DMS53 treated with DMSO at 0.1 percent for 48 hours (cell line): Measurements from ENCODE around the gene SMURF1.
"Not testable (repeated sequence)": the region's sequence is repeated elsewhere in the genome, so short reads cannot be mapped to it uniquely, and the experiment has no call there.

Experiments
- DNase-seq: peaks from one replicate; lab custom pipeline; 2025; ENCODE audit not compliant: unreplicated experiment; lab: John Stamatoyannopoulos, UW

SMURF1 gene

GRCh38 chr7:99121496-99122021, 22.3 kb downstream of the SMURF1 start:
- DNase-seq, result no peak

DNA sequence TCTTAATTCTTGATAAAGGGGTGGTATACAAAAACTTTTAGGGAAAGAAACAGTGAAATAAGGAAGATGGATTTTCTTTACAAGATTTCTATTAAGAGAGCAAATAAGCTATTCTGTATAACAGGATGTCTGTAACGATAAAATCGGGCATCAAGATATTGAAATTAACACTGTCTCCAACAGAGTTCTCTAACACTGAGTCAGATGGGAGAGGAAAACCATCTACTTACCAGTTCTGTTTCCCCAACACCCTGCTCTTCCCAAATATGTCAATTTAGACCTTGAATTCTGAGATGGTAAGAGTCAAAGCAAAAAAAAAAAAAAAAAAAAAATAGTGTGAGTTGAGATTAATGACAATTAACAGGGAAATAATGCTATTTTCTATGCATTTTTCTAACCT, 23.0 kb downstream of the SMURF1 start:
- no peak for DNase-seq

- no peak for DNase-seq
These were observed 23.4 kb downstream of the SMURF1 start for GRCh38 chr7:99120501-99120900.

DNA sequence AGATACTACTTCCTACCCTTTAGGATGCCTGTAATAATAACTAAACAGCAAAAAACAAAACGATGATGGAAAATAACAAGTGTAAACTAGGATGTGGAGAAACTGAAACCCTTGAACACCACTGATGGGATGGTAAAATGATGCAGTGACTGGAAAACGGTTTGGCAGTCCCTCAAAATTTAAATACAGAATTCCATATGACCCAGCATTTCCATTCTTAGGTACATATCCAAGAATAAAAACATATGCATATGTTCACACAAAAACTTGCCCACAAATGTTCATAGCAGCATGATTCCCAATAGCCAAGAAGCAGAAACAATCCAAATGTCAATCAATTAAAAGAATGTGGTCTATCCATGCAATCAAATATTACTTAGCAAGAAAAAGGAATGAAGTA, 25.8 kb downstream of the SMURF1 start:
- no peak for DNase-seq

- no peak for DNase-seq
These were observed 27.8 kb downstream of the SMURF1 start for GRCh38 chr7:99116144-99116543.

- DNase-seq, result no peak
These were observed 28.5 kb downstream of the SMURF1 start for GRCh38 chr7:99115379-99115778.

DNA sequence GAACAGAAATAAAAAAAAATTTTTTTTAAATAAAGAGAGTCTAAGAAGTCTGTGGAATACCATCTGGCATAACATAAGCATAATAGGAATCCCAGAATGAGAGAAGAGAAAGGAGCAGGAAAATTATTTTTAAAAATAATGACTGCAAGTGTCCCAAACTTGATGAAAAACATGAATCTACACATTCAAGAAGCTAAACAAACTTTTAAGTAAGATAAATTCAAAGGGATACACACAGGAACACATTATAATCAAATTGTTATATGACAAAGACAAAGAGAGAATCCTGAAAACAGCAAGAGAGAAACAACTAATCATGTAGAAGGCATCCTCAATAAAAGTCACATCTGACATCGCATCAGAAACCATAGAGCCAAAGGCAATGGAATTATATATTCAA, 30.9 kb downstream of the SMURF1 start:
- DNase-seq, result no peak

GRCh38 chr7:99112097-99112496, 31.8 kb downstream of the SMURF1 start:
- no peak for DNase-seq

DNA sequence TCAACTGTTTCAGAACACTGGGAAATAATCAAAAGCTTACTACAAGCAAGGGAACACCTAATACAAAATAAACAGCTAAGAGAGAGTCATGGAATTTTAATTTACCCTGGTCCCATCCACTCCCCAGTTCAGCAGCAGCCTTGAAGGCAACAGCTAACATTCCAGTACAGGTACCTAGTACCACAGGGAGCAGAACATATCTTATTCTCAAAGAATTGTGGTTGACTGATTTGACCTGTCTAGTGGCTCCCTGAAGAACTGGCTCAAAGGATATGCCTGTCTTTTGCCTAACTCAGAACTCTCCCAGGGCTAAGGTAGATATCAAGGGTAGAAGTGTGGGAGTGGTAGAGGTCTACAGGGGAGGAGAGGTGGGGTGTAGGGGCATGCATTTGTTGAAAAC, 32.3 kb downstream of the SMURF1 start:
- DNase-seq, result no peak

DNA sequence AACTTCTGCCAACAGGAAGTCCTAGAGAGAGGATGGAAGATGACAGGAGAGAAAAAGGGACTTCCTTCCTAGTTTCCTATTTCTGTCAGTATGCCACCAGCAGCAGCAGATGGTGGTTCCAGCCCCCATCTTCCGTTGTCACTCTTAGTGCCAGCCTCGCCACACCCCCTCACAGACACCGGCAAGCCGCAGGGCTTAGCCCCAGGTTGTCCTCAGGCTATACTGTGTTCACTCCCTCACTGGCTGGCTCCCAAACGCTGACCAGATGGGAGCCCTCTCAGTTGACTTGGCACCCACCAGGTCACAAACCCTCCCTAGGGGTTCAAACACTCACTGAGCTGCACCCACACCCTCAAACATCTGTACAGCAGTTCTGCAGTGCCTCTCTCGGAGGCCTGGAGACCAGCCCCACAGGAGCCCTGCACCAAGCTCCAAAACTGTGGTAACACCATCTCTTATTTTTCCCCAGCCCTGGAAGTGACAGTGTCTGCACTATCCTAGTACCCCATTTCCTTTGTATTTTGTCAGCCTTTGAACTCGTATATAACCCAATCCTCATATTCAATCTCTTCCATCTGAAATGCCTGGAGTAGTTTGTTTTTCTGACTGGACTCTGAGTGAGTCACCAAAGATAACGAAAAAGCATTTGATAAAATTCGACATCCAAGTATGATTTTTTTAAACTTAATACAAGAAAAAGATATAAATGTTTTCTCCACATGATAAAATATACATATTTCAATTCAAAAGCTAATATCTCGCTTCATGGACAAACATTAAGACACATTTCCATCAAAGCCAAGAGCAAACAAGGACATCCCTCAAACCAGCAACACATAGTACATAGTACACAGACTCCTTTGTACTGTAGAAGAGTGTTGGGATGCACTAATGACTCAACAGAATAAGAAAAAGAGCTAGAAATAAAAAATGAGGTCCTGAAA, 34.5 kb downstream of the SMURF1 start:
- DNase-seq, result no peak

GRCh38 chr7:99108613-99109012, 35.3 kb downstream of the SMURF1 start:
- DNase-seq, result no peak

DNA sequence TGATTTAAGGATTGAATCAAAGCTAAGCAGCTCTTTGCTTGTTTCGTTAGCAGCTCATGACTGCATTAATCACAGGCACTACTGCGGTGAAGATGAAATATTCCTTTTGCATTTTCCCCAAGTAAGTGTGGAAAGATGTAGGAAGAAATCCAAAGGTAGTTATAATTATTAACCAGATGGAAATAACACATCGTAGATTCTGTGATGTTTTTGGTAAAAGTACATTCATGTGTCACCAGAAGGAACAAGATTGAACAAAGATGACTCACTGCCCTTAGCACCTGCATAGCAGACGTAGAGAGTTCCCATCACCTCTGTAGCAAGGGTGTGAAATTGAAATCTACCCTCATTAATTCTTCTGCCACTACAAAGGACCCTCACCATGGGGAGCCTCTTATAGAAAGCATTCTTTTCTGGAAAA, 37.1 kb downstream of the SMURF1 start:
- no peak for DNase-seq

DNA sequence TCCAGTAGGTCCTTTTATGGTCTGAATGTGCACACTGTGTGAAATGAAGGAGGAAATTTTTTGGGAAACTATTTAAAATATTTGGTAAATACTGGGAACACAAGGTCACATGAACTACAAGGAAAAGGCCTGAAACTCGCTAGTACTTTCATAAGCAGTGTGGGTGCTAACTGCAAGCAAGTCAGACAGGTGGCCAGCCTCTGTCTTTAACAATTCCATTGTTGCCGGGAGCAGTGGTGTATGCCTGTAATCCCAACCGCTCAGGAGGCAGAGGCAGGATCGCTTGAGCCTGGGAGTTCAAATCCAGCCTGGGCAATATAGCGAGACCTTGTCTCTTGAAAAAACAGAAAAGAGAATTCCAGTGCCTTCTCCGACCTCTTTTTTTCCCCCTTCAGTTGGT, 37.5 kb downstream of the SMURF1 start:
- DNase-seq, result no peak

GRCh38 chr7:99105756-99106155, 38.2 kb downstream of the SMURF1 start:
- DNase-seq, result no peak

DNA sequence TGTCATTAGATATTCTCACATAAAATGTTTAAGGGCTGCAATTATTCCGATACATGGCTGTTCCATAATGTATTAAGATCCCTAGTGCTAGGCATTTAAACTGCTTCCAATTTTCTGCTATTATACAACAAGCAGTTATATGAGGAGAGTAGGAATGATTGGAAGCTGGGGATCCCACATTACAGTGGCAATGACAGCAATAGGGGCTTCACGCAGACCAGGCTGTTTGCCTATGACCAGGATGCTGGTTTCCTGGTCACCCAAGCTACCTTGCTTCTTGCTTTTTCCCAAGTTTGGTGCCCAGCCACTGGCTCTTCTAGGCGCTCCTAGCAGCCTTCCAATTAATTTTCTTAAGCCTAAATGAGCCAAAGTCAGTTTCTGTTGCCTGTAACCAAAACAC, 39.3 kb downstream of the SMURF1 start:
- no peak for DNase-seq

DNA sequence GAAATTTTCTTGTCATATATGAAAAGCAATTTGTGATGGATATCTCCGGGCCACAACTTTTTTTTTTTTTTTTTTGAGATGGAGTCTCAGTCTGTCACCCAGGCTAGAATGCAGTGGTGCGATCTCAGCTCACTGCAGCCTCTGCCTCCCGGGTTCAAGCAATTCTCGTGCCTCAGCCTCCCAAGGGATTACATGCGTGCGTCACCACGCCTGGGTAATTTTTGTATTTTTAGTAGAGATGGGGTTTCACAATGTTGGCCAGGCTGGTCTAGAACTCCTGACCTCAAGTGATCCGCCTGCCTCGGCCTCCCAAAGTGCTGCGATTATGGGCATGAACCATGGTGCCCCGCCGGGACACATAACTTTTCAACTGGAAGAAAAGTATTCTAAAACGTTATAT, 40.1 kb downstream of the SMURF1 start:
- not testable (repeated sequence) for DNase-seq

DNA sequence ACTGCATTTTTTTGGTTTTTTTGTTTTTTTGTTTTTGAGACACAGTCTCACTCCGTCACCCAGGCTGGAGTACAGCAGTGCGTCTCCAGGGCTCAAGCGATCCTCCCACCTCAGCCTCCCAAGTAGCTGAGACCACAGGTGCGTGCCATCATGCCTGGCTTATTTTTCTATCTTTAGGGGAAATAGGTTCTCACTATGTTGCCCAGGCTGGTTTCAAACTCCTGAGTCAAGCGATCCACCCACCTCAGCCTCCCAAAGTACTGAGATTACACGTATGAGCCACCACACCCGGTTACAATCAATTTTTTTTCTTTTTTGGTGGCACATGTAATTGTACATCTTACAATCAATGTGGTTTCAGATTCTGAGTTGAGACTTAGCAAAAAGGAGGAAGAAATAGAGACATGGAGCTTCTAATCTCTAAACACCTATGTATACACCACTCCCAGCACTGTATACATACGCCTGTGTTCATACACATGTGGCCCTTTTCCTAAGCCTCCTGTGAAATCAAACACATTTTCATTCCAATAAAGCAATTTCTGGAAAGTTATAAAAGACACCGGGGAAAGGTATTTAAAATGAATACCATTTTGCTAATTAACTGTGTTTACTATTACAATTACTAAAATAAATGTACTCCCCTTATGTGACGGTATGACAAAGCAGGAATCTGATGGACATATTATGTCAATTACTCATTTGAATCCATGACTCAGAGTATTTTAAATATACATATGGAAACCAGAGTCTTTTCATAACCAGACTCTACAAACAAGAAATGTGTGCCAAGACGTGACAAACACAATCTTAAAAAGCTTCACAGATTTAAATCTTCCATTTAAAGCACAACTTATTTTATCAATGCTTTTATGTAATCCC, 40.9 kb downstream of the SMURF1 start:
- DNase-seq, result no peak

DNA sequence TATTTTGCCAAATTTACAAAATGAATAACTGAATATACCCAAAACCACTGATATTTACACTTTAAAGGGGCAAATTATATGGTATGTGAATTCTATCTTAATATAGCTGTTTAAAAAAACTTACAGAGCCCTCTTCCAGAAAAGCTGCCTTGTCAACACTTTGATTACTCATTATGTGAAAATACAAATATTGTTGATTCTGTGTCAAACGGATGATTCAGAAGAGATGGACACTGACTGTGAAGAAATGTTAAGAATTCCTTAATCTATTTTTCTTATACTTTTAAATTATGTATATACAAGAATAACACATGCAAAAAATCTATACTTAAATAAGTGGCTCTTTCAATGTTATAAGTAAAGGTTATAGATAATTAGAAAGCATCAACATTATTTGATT, 41.5 kb downstream of the SMURF1 start:
- no peak for DNase-seq

- DNase-seq, result not testable (repeated sequence)
These were observed 42.4 kb downstream of the SMURF1 start for GRCh38 chr7:99101516-99101915.

DNA sequence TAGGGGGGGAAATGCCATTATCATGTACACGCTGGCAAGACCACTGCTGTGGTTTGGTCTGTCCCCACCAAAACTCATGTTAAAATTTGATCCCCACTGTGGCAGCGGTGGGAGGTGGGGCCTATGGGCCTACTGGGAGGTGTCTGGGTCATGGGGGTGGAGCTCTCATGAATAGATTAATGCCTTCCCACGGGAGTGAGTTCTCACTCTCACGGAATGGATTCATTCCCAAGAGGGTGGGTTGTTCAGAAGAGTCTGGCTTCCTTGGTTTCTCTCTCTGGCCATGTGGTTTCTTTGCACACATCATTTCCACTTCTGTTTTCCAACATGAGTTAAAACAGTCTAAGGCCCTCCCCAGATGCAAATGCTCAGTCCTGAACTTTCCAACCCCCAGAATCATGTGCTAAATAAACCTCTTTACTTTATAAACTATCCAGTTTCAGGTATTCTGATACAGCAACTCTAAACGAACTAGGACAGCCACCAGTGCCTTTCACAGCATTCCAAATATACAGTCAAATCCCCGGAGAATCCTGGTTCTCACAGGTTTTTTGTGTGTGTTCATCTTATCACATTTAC, 44.3 kb downstream of the SMURF1 start:
- no peak for DNase-seq

- peak; percentile 24 for DNase-seq
These were observed 44.9 kb downstream of the SMURF1 start for GRCh38 chr7:99098824-99099498.
